Neural progenitor cell (in vitro differentiated cells): ENCODE measurements around the gene SLC27A3. TPM values are rescaled to one million over a fixed set of nuclear protein-coding genes. Genes with fewer than 3 reads are reported as not detected.

Experiments used
- DNase-seq: peaks from one replicate; pipeline ENCODE4 v3.0.0-alpha.2; 2016; ENCODE audit warnings: low spot score
- H2AFZ ChIP-seq: fragments of 200-600 bp; sonication (generic); replicated peaks from 2 replicates; pipeline ENCODE4 v1.6.1; 2016; ENCODE audit warnings: antibody characterized with exemption
- H3F3A ChIP-seq: fragments of 200-600 bp; sonication (generic); 2 replicates; pipeline ENCODE4 v1.6.1; 2016; ENCODE audit warnings: antibody characterized with exemption, low read depth
- H3K27ac ChIP-seq: fragments of 200-600 bp; sonication (generic); 2 replicates; pipeline ENCODE4 v1.5.1; 2016; ENCODE audit warnings: mild to moderate bottlenecking
- H3K27me3 ChIP-seq: fragments of 200-600 bp; sonication (generic); 2 replicates; pipeline ENCODE4 v1.6.1; 2016; ENCODE audit warnings: mild to moderate bottlenecking, moderate library complexity
- H3K36me3 ChIP-seq: fragments of 200-600 bp; sonication (generic); 2 replicates; pipeline ENCODE4 v1.5.1; 2016
- H3K4me1 ChIP-seq: fragments of 200-600 bp; sonication (generic); 2 replicates; pipeline ENCODE4 v1.6.1; 2016; ENCODE audit warnings: mixed run types
- H3K4me2 ChIP-seq: fragments of 200-600 bp; sonication (generic); 2 replicates; pipeline ENCODE4 v1.6.1; 2016
- H3K4me3 ChIP-seq: fragments of 200-600 bp; sonication (generic); 2 replicates; pipeline ENCODE4 v1.5.1; 2016
- H3K79me2 ChIP-seq: fragments of 200-600 bp; sonication (generic); 2 replicates; pipeline ENCODE4 v1.6.1; 2016; ENCODE audit warnings: low read depth
- H3K9ac ChIP-seq: fragments of 200-600 bp; sonication (generic); 2 replicates; pipeline ENCODE4 v1.6.1; 2016
- H3K9me3 ChIP-seq: fragments of 200-600 bp; sonication (generic); 2 replicates; pipeline ENCODE4 v1.5.1; 2016; ENCODE audit warnings: low read depth
- H4K20me1 ChIP-seq: fragments of 200-600 bp; sonication (generic); 2 replicates; pipeline ENCODE4 v1.6.1; 2016; ENCODE audit warnings: low read depth
- H3K27ac Mint-ChIP-seq: 3 replicates; pipeline ENCODE4 v1.8.0; 2021; ENCODE audit warnings: mixed read lengths
- H3K27me3 Mint-ChIP-seq: 2 replicates; pipeline ENCODE4 v1.8.0; 2022; ENCODE audit warnings: low read depth, mild to moderate bottlenecking, inconsistent platforms, moderate library complexity, mixed read lengths; ENCODE audit not compliant: insufficient read depth
- H3K36me3 Mint-ChIP-seq: 3 replicates; pipeline ENCODE4 v1.8.0; 2021; ENCODE audit warnings: mixed read lengths
- H3K4me1 Mint-ChIP-seq: 3 replicates; pipeline ENCODE4 v1.8.0; 2021; ENCODE audit warnings: mixed read lengths
- H3K4me3 Mint-ChIP-seq: 3 replicates; pipeline ENCODE4 v1.8.0; 2021; ENCODE audit warnings: mild to moderate bottlenecking, moderate library complexity, mixed read lengths
- H3K9me3 Mint-ChIP-seq: 3 replicates; pipeline ENCODE4 v1.8.0; 2020; ENCODE audit warnings: mixed read lengths
- CTCF ChIP-seq: fragments of 200-600 bp; sonication (generic); IDR thresholded peaks from 2 replicates; pipeline ENCODE4 v1.5.1; 2017; ENCODE audit warnings: antibody characterized with exemption, mild to moderate bottlenecking
- EZH2 ChIP-seq: fragments of 200-600 bp; sonication (generic); IDR thresholded peaks from 2 replicates; pipeline ENCODE4 v1.6.1; 2017; ENCODE audit warnings: antibody characterized with exemption, mild to moderate bottlenecking, moderate library complexity
- EZH2phosphoT487 ChIP-seq: fragments of 200-600 bp; sonication (generic); IDR thresholded peaks from 2 replicates; pipeline ENCODE4 v1.6.1; 2017; ENCODE audit warnings: antibody characterized with exemption
- total RNA-seq: library from RNA; depleted of rRNA; stranded (reverse); fragments of >200 nt; gene quantifications from 2 replicates; pipeline ENCODE4 v1.2.3, GENCODE V29; 2015; ENCODE audit warnings: low replicate concordance

SLC27A3 gene
- total RNA-seq, 1 donor from 2014 or later = 10.1 TPM

DNA sequence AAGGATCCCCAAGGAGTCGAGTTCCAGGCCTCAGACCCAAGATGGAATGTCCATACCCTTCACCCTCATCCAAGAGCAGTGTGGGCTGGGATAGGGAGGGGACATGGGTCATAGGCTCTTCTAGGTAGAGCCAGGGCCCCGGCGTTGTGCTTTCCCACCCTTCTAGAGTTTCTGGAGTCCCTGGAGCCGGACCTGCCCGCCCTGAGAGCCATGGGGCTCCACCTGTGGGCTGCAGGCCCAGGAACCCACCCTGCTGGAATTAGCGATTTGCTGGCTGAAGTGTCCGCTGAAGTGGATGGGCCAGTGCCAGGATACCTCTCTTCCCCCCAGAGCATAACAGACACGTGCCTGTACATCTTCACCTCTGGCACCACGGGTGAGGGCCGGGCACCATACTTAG lies 1.1 kb downstream of the SLC27A3 start:
- Mint-ChIP-seq H3K9me3 (no peaks in the 10 kb centered on the region), H3K27ac (no peak overlapping the region), H3K4me3 (peak overlapping the region; percentile 82), H3K36me3 (peaks cover 14% of the 10 kb centered on the region), H3K27me3 (peaks cover 23% of the 10 kb centered on the region), H3K4me1 (peaks cover 12% of the 10 kb centered on the region)
- no peak for TF ChIP-seq EZH2
- TF ChIP-seq EZH2phosphoT487 = no peak
- TF ChIP-seq CTCF = no peak
- peak overlapping the region; percentile 78 for H2AFZ ChIP-seq
- peak overlapping the region; percentile 83 for H3K4me3 ChIP-seq
- H3K4me1 ChIP-seq = peaks cover 10% of the 10 kb centered on the region
- H3K9ac ChIP-seq = no peak overlapping the region
- H3K79me2 ChIP-seq = no peaks in the 10 kb centered on the region
- peaks cover 24% of the 10 kb centered on the region for H3F3A ChIP-seq
- H3K27ac ChIP-seq = no peak overlapping the region
- DNase-seq = no peak
- peak overlapping the region; percentile 96 for H3K4me2 ChIP-seq
- no peaks in the 10 kb centered on the region for H3K36me3 ChIP-seq
- H4K20me1 ChIP-seq = peaks cover 7% of the 10 kb centered on the region
- no peaks in the 10 kb centered on the region for H3K9me3 ChIP-seq
- H3K27me3 ChIP-seq = peaks cover 6% of the 10 kb centered on the region

DNA sequence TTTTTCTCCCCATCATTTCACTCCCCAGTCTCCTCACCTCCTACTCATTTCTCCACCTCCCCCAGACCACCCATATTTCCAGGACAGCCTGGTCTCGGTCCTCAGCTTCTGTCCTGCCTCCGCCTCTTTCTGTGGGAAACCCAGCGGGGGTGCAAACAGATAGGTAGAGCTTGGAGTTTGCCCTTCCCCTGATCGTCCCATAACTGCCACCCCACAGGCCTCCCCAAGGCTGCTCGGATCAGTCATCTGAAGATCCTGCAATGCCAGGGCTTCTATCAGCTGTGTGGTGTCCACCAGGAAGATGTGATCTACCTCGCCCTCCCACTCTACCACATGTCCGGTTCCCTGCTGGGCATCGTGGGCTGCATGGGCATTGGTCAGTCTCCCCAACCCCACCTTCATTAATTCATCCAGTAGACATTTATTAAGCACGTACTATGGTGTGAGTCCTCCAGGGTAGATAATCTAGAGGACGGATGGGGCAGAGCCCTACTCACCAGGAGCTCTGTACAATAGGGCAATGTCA lies 1.7 kb downstream of the SLC27A3 start:
- TF ChIP-seq EZH2 (no peak), EZH2phosphoT487 (no peak), CTCF (no peak)
- Mint-ChIP-seq H3K27ac (peak overlapping the region; percentile 78), H3K36me3 (peaks cover 14% of the 10 kb centered on the region), H3K27me3 (peaks cover 24% of the 10 kb centered on the region), H3K9me3 (no peaks in the 10 kb centered on the region), H3K4me3 (peak overlapping the region; percentile 82), H3K4me1 (peaks cover 12% of the 10 kb centered on the region)
- no peaks in the 10 kb centered on the region for H3K79me2 ChIP-seq
- no peak overlapping the region for H3K4me3 ChIP-seq
- H3K27me3 ChIP-seq = peaks cover 6% of the 10 kb centered on the region
- no peaks in the 10 kb centered on the region for H3K36me3 ChIP-seq
- peak overlapping the region; percentile 96 for H3K4me2 ChIP-seq
- peaks cover 25% of the 10 kb centered on the region for H3F3A ChIP-seq
- H3K9ac ChIP-seq = no peak overlapping the region
- no peaks in the 10 kb centered on the region for H3K9me3 ChIP-seq
- no peak for DNase-seq
- H4K20me1 ChIP-seq = peaks cover 7% of the 10 kb centered on the region
- peaks cover 10% of the 10 kb centered on the region for H3K4me1 ChIP-seq
- no peak overlapping the region for H2AFZ ChIP-seq
- no peak overlapping the region for H3K27ac ChIP-seq

DNA sequence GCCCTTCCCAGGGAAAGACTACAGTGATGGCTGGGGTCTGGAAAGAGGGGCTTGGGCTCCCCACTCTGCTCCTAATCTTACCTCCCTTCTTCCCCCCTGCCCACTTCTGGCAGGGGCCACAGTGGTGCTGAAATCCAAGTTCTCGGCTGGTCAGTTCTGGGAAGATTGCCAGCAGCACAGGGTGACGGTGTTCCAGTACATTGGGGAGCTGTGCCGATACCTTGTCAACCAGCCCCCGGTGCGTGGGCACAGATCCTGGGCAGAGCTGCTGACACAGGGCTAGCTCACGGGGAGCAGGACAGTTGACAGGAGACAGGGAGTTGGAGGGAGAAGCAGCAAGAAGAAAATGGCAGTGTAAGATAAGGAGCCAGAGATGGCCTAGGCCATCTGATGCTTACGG lies 2.4 kb downstream of the SLC27A3 start:
- Histone ChIP-seq H3F3A (peaks cover 31% of the 10 kb centered on the region), H3K9me3 (no peaks in the 10 kb centered on the region), H3K4me3 (no peak overlapping the region), H3K4me1 (peaks cover 10% of the 10 kb centered on the region), H3K79me2 (no peaks in the 10 kb centered on the region), H3K4me2 (no peak overlapping the region), H3K27ac (no peak overlapping the region), H4K20me1 (peaks cover under 1% of the 10 kb centered on the region), H2AFZ (no peak overlapping the region), H3K27me3 (peaks cover 6% of the 10 kb centered on the region), H3K9ac (no peak overlapping the region), H3K36me3 (no peaks in the 10 kb centered on the region)
- Mint-ChIP-seq H3K36me3 (peaks cover 14% of the 10 kb centered on the region), H3K9me3 (no peaks in the 10 kb centered on the region), H3K27ac (no peak overlapping the region), H3K27me3 (peaks cover 26% of the 10 kb centered on the region), H3K4me3 (no peak overlapping the region), H3K4me1 (peaks cover 12% of the 10 kb centered on the region)
- no peak for TF ChIP-seq EZH2phosphoT487
- no peak for TF ChIP-seq CTCF
- no peak for TF ChIP-seq EZH2
- DNase-seq = no peak
